Dorsolateral prefrontal cortex (tissue), 118 donors: ENCODE measurements around the gene KLC4. TPM values are rescaled to one million over a fixed set of nuclear protein-coding genes. Genes with fewer than 3 reads are reported as not detected.

Source experiments
- total RNA-seq, 120 experiments: library from RNA; stranded (reverse); gene quantifications; one replicate each; pipeline versions ENCODE4 v1.2.3 to v1.2.4, GENCODE V29; 2022

KLC4 gene
- total RNA-seq, 120 experiments from 2014 or later: 39.5 to 88.4 (median 59.1) TPM

Other genes starting within 250 kb of the KLC4 start
- 10 to 100 TPM; 50.3 to 97.8 (median 77.4) TPM for gene RPL7L1, start 180.0 kb upstream of the KLC4 start, total RNA-seq
- gene PTCRA, start 143.6 kb upstream of the KLC4 start, total RNA-seq: 1 to 10 TPM in 5 of 120 experiments, under 1 TPM in 8, not detected in 107; 0.40 to 2.0 (median 0.81) TPM
- gene CNPY3, start 130.2 kb upstream of the KLC4 start, total RNA-seq: 10 to 100 TPM; 33.3 to 56.8 (median 43.9) TPM
- 1 to 10 TPM; 1.0 to 9.9 (median 3.9) TPM for gene GNMT, start 98.9 kb upstream of the KLC4 start, total RNA-seq
- gene PEX6, start 80.5 kb upstream of the KLC4 start, total RNA-seq: 10 to 100 TPM; 14.5 to 47.7 (median 28.6) TPM
- gene PPP2R5D, start 75.1 kb upstream of the KLC4 start, total RNA-seq: 10 to 100 TPM; 37.6 to 92.6 (median 66.9) TPM
- gene MEA1, start 45.7 kb upstream of the KLC4 start, total RNA-seq: 10 to 100 TPM; 35.0 to 82.2 (median 58.5) TPM
- gene KLHDC3, start 45.4 kb upstream of the KLC4 start, total RNA-seq: 100 to 1,000 TPM in 119 of 120 experiments, 10 to 100 TPM in 1; 89.7 to 318 (median 224) TPM
- gene RRP36, start 38.0 kb upstream of the KLC4 start, total RNA-seq: 10 to 100 TPM; 17.1 to 44.4 (median 35.3) TPM
- gene CUL7, start 5.8 kb upstream of the KLC4 start, total RNA-seq: 10 to 100 TPM in 119 of 120 experiments, 1 to 10 TPM in 1; 9.9 to 23.3 (median 17.8) TPM
- gene MRPL2, start 197 bp upstream of the KLC4 start, total RNA-seq: 10 to 100 TPM; 30.1 to 96.7 (median 58.0) TPM
- gene PTK7, start 16.7 kb downstream of the KLC4 start, total RNA-seq: 10 to 100 TPM in 100 of 120 experiments, 1 to 10 TPM in 20; 5.8 to 26.2 (median 13.0) TPM
- gene SRF, start 111.6 kb downstream of the KLC4 start, total RNA-seq: 10 to 100 TPM; 18.4 to 31.7 (median 23.1) TPM
- gene CUL9, start 122.6 kb downstream of the KLC4 start, total RNA-seq: 100 to 1,000 TPM in 19 of 120 experiments, 10 to 100 TPM in 101; 57.4 to 123 (median 84.1) TPM
- 10 to 100 TPM; 18.4 to 54.6 (median 31.2) TPM for gene DNPH1, start 169.8 kb downstream of the KLC4 start, total RNA-seq
- 10 to 100 TPM; 37.5 to 77.7 (median 63.5) TPM for gene TTBK1, start 183.8 kb downstream of the KLC4 start, total RNA-seq
- 1 to 10 TPM in 20 of 120 experiments, under 1 TPM in 62, not detected in 38; 0.16 to 2.8 (median 0.70) TPM for gene SLC22A7, start 238.6 kb downstream of the KLC4 start, total RNA-seq
- gene CRIP3, start 249.2 kb downstream of the KLC4 start, total RNA-seq: 10 to 100 TPM in 115 of 120 experiments, 1 to 10 TPM in 5; 7.1 to 34.3 (median 17.5) TPM